HepG2 (cell line): ENCODE data around the gene WNT6. TPM values are rescaled to one million over a fixed set of nuclear protein-coding genes. Genes with fewer than 3 reads are reported as not detected.

ENCODE experiments used
- AKNA ChIP-seq: sonication (generic); formaldehyde crosslinking; IDR thresholded peaks from 2 replicates; pipeline ENCODE4 v1.4.0; 2020; ENCODE audit warnings: missing genetic modification reagents, borderline replicate concordance
- DR1 ChIP-seq: sonication (generic); formaldehyde crosslinking; IDR thresholded peaks from 2 replicates; pipeline ENCODE4 v1.8.0; 2021; ENCODE audit warnings: mild to moderate bottlenecking, missing genetic modification reagents, inconsistent platforms
- FIP1L1 ChIP-seq: fragments of 200-400 bp; formaldehyde crosslinking; IDR thresholded peaks from 2 replicates; pipeline ENCODE4 v1.6.1; 2018; ENCODE audit warnings: low read depth, mild to moderate bottlenecking, low read length, moderate library complexity, borderline replicate concordance; ENCODE audit not compliant: insufficient read depth
- GATAD1 ChIP-seq: IDR thresholded peaks from 2 replicates; pipeline ENCODE4 v1.6.1; 2016; ENCODE audit warnings: missing genetic modification reagents, missing compliant biosample characterization
- GRHL1 ChIP-seq: sonication (generic); formaldehyde crosslinking; conservative IDR thresholded peaks from 2 replicates; pipeline ENCODE4 v1.8.0; 2022; ENCODE audit warnings: missing genetic modification reagents
- JDP2 ChIP-seq: sonication (generic); formaldehyde crosslinking; IDR thresholded peaks from 2 replicates; pipeline ENCODE4 v1.8.1; 2022; ENCODE audit warnings: missing genetic modification reagents, borderline replicate concordance
- NR2F6 ChIP-seq, 2 experiments: IDR thresholded peaks; 2 replicates each; pipeline ENCODE4 v1.6.1; 2016; ENCODE audit warnings: antibody characterized with exemption in 1 of 2, mild to moderate bottlenecking in 1 of 2
- REL ChIP-seq: sonication (generic); formaldehyde crosslinking; conservative IDR thresholded peaks from 2 replicates; pipeline ENCODE4 v1.8.0; 2022; ENCODE audit warnings: mild to moderate bottlenecking, missing genetic modification reagents, moderate library complexity
- TEAD2 ChIP-seq: sonication (generic); formaldehyde crosslinking; IDR thresholded peaks from 2 replicates; pipeline ENCODE4 v1.9.0; 2021; ENCODE audit warnings: missing genetic modification reagents
- ZFYVE20 ChIP-seq: sonication (generic); formaldehyde crosslinking; IDR thresholded peaks from 2 replicates; pipeline ENCODE4 v1.8.0; 2023; ENCODE audit warnings: low read depth, mild to moderate bottlenecking, moderate library complexity, missing genetic modification reagents, borderline replicate concordance
- ZNF124 ChIP-seq: sonication (generic); formaldehyde crosslinking; IDR thresholded peaks from 2 replicates; pipeline ENCODE4 v1.4.0; 2020; ENCODE audit warnings: missing genetic modification reagents
- ZNF18 ChIP-seq: sonication (generic); formaldehyde crosslinking; IDR thresholded peaks from 2 replicates; pipeline ENCODE4 v1.8.0; 2022; ENCODE audit warnings: mild to moderate bottlenecking, missing genetic modification reagents; ENCODE audit not compliant: insufficient replicate concordance
- ZNF432 ChIP-seq: sonication (generic); formaldehyde crosslinking; IDR thresholded peaks from 2 replicates; pipeline ENCODE4 v1.5.0; 2020; ENCODE audit warnings: missing genetic modification reagents, mild to moderate bottlenecking, borderline replicate concordance
- ZNF44 ChIP-seq: sonication (generic); formaldehyde crosslinking; IDR thresholded peaks from 2 replicates; pipeline ENCODE4 v1.5.1; 2020; ENCODE audit warnings: mild to moderate bottlenecking, missing genetic modification reagents
- ZNF441 ChIP-seq: sonication (generic); formaldehyde crosslinking; IDR thresholded peaks from 2 replicates; pipeline ENCODE4 v1.7.0; 2021; ENCODE audit warnings: missing genetic modification reagents, borderline replicate concordance
- ZNF562 ChIP-seq: sonication (generic); formaldehyde crosslinking; IDR thresholded peaks from 2 replicates; pipeline ENCODE4 v1.8.0; 2022; ENCODE audit warnings: missing genetic modification reagents, borderline replicate concordance
- ZNF691 ChIP-seq: sonication (generic); formaldehyde crosslinking; IDR thresholded peaks from 2 replicates; pipeline ENCODE4 v1.4.0; 2020; ENCODE audit warnings: missing genetic modification reagents, low read depth, mild to moderate bottlenecking, borderline replicate concordance
- ZNF709 ChIP-seq: sonication (generic); formaldehyde crosslinking; IDR thresholded peaks from 2 replicates; pipeline ENCODE4 v1.5.0; 2020; ENCODE audit warnings: mild to moderate bottlenecking, missing genetic modification reagents
- polyA plus RNA-seq, 8 experiments: library from polyadenylated mRNA; depleted of rRNA in 3 of 8; stranded (reverse) in 7 of 8; unstranded in 1 of 8; fragments of >200 nt; fragmentation: Illumina TruSeq in 4 of 8; extraction: Trizol in 4 of 8; gene quantifications; 2 replicates each; pipeline versions ENCODE4 v1.2.1 to v1.2.3, GENCODE V29; 2011 to 2016; ENCODE audit warnings: low read depth in 4 of 8, missing spikeins in 1 of 8, mixed read lengths in 1 of 8; ENCODE audit not compliant: insufficient read depth in 1 of 8
- total RNA-seq, 5 experiments: library from RNA; depleted of rRNA; stranded (reverse); fragments of >200 nt; fragmentation: Illumina TruSeq; extraction: Trizol; gene quantifications; 2 replicates each; pipeline ENCODE4 v1.2.3, GENCODE V29; 2016; ENCODE audit warnings: low read depth in 1 of 5

Gene WNT6
- total and polyA plus RNA-seq, 2 of the 13 experiments (the other 11 are each of a cell fraction or from before 2014, with no cell fraction given): 0.20 TPM; not detected in 1

GRCh38 chr2:218892693-218893348, 33.2 kb downstream of the WNT6 start (continued):
- TF ChIP-seq ZNF691: peak; percentile 83
- no peak for TF ChIP-seq ZNF18
- 0 out of 2 replicates have a peak, but pooled peaks have one; percentile 14 for TF ChIP-seq ZNF441 (CRISPR knock-in tag)
- no peak for TF ChIP-seq JDP2 (CRISPR knock-in tag)
- TF ChIP-seq ZNF44 (CRISPR knock-in tag): no peak
- no peak for TF ChIP-seq DR1 (CRISPR knock-in tag)
- no peak for TF ChIP-seq ZNF124 (CRISPR knock-in tag)
- no peak for TF ChIP-seq REL (CRISPR knock-in tag)
- peak; percentile 76; the same call in 1 of the 2 replicates for TF ChIP-seq ZNF709 (CRISPR knock-in tag)
- TF ChIP-seq AKNA: no peak
- no peak for TF ChIP-seq ZFYVE20 (CRISPR knock-in tag)
- TF ChIP-seq ZNF432: no peak
- no peak for TF ChIP-seq NR2F6 (IDR thresholded peaks at IDR 0.05)
- TF ChIP-seq NR2F6 (CRISPR knock-in tag; IDR thresholded peaks at IDR 0.05): no peak
- no peak for TF ChIP-seq TEAD2 (CRISPR knock-in tag)
- TF ChIP-seq ZNF562 (CRISPR knock-in tag): peak; percentile 50; the same call in 1 of the 2 replicates
- TF ChIP-seq FIP1L1: no peak
- no peak for TF ChIP-seq GRHL1 (CRISPR knock-in tag)
- no peak for TF ChIP-seq GATAD1 (CRISPR knock-in tag)
